HG02973 (cell line): ENCODE results near the gene RFX3.

Source experiments
- ATAC-seq: cut with Tn5 transposase; IDR thresholded peaks from one replicate; pipeline ENCODE4 v1.9.1; 2021; ENCODE audit warnings: moderate library complexity; ENCODE audit not compliant: unreplicated experiment

RFX3 gene

DNA sequence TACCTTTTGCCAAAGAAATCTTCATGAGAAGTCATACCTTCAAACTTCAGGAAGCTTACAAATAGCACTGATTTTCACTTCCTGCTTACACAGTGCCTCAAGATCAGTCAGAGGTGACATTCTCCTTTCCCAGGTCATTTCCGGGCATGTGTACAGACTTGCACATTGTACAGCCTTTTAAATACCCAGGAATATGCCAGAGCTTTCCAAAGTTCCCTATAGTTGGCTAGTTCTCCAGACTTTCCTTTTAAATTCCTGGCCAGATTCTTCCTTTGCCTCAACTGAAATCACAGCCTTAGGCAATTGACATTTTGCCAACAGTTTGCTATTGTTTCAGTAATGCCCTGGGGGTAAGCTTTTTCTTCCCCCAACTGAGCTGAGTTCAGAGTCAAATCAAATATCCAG lies 47.2 kb downstream of the RFX3 start:
- peak; percentile 30 for ATAC-seq

DNA sequence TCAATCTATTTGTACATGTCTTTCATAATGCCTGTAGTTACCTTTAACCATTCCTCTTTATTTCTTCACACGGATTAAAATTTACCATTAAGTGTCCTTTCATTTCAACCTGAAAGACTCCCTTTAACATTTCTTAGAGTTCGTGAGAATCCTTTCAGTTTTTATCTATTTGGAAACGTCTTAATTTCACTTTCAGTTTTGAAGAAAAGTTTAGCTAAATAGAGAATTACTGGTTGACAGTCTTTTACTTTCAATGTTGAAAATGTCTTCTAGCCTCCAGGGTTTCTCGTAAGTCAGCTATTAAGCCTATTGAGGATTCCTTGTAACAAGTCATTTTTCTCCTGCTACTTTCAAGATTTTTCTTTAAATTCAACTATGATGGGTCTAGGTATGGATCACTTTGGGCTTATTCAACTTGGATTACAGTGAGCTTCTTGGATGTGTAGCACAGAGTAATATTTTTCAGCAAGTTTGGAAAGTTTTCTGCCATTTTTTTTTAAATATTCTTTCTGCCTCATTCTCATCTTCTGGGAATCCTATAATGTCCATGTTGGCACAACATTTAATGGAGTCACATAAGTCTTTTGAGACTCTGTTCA lies 48.5 kb downstream of the RFX3 start:
- no peak for ATAC-seq

DNA sequence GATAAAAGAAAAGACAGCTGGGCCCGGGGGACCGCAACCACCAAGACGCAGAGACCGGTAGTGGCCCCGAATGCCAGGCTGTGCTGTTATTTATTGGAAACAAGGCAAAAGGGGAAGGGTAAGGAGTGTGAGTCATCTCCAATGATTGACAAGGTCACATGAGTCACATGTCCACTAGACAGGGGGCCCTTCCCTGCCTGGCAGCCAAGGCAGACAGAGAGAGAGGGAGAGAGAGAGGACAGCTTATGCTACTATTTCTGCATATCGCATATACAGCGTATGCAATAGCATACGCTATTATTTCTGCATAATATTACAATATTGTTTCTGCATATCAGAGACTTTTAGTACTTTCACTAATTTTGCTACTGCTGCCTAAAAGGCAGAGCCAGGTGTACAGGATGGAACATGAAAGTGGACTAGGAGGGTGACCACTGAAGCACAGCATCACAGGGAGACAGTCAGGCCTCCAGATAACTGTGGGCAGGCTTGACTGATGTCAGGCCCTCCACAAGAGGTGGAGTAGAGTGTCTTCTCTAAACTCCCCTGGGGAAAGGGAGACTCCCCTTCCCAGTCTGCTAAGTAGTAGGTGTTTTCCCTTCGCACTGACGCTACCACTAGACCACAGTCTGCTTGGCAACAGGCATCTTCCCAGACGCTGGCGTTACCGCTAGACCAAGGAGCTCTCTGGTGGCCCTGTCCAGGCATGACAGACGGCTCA lies 50.3 kb downstream of the RFX3 start:
- no peak for ATAC-seq

DNA sequence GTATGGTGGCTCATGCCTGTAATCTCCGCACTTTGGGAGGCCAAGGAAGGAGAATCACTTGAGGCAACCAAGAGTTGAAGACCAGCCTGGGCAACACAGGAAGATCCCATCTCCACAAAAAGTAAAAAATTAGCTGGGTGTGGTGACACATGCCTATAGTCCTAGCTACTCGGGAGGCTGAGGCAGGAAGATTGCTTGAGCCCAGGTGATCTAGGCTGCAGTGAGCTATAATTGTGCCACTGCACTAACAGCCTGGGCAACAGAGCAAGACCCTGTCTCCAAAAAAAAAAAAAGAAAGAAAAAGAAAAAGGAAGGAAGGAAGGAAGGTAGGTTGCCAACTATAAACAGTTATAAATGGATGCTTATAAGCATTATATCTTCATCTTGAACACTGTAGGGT lies 51.0 kb downstream of the RFX3 start:
- no peak for ATAC-seq

DNA sequence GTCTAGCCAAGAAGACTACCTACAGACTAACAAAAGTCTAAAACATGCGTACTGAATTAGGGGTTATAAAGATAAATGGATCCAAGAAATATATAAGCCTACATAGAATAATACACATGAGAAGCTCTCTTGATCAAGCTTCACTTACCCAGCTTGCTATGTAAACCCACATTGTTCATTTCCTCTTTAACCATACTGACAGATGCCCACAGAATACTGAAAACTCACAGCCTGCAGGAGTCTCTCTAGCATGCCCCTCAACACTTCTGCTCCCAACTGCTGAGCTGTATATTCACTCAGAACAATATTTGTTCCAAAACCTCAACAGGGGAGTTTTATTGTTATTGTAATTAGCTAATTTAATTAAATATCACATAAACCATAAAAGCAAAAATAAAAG lies 52.4 kb downstream of the RFX3 start:
- ATAC-seq: no peak

DNA sequence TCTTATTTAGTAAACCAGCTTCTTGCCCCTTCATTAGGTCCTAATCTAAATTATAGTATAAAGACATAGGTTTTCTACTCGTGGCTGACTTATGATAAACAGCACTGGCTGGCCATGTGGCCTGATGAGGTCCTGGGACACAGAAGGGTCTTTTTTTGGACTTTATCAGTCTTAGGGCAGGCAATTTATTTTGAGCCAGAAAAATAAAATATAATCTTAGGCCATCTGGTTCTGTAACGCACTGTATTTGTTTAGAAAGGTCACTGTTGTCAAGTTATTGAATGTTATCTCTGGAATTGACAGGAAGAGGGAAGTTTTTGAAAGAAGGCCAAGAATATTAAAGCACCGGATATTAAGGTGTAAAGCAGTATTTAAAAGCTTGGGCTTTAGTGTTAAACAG lies 53.9 kb downstream of the RFX3 start:
- ATAC-seq: no peak

DNA sequence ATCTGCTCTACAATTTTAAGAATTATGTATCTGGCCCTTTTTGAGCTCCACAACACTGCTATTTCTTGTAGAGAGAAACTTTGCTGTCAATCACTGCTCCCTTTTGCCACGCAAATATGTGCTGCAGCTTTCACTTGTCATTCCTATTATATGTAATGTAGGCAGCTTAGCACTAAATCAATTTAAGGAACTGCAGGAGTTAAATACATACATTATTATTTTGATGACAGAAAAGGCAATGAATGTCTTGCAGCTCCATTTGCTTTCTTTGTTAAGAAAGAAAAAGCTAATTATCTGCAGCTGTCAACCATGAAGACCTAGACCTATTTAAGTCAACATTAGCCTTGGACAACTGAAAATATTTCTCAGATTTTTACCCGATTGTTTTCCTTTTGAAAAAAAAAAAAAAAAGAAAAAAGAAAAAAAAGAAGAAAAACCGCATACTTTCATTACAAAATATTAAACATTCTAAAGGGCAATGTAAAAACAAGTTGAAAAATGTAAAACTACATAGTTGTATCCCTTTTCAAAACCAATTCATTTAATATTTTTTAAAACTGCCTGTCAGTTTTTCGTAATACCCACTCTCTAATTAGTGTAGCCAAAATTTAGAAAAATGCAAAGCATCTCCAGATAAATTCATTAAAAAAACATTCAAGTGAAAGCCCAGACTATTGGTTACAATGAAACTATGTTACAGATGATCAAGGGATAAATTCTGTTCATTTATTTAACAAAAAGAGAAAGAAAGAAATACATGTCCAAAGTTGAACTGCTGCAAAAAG lies 57.2 kb downstream of the RFX3 start:
- ATAC-seq: no peak

DNA sequence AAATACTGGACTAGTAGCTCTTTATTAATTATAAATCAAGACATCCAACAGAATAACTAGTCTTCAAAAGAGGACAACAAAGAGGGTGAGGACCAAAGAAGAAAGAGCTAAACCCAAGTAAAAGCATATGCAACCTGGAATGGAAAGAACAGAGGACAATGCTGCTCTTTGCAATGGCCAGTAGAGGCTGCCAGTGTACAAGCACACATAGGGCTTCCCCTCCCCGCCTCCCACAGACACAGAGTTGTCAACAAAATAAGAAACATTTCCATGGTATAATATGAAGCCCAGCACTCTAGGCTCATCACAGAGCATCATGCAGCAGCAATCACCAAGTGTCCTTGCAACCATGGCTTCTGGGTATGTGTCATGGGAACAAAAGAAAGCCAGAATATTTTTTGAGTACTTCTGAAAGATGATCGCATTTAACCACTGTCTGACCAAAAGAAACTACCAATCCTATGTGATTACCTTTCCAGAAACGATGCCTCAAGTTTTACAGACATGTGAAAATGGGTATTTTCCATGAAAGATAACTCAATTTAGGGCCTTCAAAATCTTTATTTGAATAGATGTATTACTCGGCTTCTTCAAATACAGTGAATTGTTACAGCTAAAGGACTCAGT lies 58.1 kb downstream of the RFX3 start:
- ATAC-seq: peak; percentile 96

DNA sequence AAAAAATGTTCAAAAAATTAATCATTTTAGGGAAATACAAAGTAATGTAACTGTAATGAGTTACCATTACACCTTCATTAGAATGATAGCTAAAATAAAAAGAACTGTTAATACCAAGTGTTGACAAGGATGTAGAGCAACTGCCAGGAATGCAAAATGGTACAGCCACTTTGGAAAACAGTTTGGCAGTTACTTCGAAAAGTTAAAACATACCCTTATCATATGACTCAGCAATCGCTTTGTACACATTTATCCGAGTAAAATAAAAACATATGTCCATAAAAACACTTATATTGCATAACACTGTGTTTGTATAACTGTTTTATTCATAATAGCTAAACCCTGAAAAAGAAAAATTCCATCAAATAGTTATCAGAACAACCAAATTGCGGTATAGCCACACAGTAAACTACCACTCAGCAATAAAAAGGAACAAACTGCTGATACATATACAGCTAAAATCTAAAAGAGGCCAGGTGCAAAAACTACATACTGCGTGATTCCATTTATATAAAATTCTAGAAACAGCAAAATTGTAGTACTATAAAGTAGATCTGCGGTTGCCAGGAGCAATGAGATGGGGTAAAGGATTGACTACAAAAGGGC lies 61.7 kb downstream of the RFX3 start:
- no peak for ATAC-seq

DNA sequence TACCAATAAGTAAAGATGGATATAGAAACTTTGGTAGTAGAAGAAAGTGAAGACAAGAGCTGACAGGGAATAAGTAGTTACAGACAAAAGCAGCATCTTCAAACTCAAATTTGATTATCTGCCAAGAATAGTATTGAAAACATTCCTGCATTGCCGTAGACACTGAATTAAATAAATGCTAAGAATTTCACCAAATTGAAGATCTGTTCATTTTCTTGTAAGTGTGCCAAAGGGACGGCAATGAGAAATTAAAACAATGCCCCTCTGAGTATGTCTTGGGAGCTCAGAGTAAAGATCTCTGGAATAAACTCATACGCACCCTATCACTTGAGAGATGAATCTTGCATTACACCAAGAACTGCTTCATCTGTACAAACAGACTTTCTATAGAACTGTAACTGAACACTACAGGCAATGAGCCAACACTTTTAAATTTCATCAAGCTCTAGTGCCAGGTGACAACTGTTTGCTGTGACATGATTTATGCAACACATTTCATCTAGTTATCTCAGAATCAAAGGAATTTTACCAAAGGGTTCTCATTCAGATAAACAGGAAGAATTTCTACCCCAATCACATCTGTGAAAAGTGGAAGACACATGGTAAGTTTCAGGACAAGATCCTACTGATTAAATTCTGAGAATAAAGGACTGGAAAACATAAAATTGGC lies 66.9 kb downstream of the RFX3 start:
- ATAC-seq: no peak

DNA sequence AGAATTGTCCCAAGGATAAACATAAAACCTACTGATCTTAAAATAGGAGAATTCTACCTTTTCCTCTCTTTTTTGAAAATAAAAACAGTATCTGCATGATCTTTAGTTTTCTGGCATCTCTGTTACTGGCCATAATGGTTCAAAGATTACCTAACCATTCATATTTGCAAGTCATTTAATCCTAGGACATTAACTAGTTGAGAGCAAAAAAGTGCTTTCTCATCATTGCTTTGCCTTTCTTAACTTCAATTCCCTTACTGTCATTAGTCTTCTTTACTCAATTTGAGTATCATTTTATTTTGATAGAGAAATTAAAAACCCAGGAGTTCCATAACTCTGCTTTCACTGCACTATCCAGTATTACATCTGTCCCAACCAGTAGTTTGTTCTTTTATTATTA lies 68.6 kb downstream of the RFX3 start:
- ATAC-seq: no peak

DNA sequence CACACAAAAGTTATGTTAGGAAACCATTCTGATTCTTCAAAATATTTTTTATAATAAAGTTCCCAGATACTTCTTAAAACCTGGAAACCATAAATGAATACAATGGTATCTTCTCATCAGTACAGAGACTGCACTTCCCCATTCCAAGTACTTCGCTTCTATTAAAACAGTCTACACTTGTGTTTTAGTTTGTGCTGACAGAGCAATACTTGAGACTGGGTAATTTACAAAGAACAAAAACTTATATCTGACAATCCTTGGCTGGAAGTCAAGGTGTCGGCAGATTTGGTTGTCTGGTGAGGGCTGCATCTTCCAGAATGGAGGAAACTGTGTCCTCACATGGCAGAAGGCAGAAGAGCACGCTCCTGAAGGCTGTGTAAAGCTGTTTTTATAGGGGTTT lies 70.1 kb downstream of the RFX3 start:
- ATAC-seq: no peak

DNA sequence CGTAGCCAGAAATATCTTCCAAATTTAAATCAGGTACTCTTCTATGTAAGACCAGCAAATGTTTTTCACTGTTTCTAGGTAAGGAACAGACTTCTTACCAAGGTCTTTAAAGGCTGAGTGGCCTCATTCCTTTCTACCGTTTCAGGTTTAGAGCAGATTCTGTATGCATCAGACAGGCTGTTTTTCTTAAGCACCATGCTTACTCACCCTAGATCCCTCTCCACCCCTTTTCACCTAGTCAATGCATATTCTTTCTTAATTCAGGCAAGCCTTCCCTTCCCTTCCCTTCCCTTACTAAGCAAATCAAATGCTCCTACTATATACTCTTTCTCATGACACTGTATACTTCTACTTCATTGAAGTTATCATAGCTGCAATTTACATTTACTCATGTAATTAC lies 70.7 kb downstream of the RFX3 start:
- no peak for ATAC-seq

DNA sequence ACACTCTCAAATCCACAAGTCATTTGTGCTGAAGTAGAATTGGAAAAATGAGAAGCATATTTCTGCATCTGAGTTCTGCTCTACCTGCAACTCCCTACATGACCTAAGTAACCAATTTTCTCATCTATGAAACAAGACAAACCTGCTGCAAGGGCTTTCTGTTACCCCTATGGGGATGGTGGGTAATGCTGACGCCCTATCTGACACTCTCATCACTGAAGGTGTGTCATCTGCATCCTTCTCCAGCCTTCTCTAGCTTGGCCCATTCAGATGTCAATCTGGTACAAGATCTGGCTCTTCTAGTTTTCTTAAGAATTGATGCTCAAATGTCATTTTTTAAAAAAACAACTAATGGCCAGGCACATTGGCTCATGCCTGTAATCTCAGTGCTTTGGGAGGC lies 73.8 kb downstream of the RFX3 start:
- no peak for ATAC-seq

DNA sequence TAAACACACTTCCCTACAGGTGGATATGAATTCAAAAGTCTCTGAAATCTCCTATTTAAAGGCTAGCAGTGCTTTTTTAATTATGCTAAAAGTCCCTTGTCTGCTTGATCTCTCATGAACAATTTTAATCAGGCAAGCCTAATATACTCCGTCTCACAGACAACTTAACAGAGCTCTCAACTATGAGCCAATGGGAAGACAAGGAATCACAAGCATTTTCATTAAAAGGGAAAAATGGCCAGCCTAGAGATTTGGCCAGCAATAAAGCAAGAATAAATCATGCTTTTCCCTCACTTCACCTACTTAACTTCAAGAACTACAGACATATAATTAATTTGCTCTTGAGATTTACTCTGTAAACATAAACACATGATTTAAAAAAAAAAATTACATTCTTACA lies 78.0 kb downstream of the RFX3 start:
- no peak for ATAC-seq

DNA sequence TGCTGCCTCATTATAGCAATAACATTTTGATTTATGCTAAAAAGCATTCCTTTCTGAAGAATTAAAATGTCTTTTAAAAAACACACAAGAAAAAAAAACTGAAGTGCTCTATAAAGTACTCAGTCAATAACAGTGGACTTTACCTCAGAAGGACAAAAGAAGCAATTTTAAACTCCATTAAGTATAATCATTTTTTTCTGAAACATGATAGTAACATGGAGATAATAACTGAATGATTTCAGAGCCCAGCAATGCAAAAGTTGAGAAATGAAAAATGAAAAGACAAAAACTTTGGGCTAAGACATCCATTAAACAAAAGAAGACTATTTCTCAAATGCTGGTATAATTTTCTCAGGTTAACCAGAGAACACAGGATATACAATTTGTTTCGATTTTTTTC lies 78.7 kb downstream of the RFX3 start:
- ATAC-seq: no peak

DNA sequence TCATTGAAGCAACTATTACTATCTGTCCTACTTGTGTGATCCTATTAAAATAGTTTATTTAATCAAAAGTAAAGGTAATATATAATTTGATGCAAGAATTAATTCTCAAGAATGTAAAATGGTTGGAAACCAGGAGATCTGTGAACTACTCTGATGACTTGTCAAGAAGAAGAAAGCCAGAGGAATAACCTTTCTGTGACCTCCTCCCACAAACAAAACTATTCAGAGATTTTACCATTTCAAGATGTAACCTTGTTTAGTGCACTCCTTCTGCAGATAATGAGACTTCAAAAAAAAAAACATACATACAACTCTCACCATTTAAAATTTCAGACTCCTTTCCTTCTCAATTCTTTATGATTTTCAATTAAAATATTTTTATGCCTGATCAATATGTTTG lies 79.5 kb downstream of the RFX3 start:
- no peak for ATAC-seq

DNA sequence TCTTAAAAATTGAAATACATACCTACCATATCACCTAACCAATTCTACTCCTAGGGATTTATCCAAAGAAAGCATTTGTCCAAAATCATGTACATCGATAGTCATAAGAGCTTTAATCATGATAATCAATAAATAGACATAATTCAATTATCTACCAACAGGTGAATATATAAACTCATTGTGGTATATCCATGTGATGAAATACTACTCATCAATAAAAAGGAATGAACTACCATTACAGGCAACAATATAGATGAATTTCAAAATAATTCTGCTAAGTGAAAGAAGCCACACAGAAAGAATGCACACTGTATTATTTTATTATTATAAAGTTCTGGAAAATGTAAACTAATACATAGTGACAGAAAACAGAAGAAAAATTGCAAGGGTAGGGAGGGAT lies 81.8 kb downstream of the RFX3 start:
- ATAC-seq: no peak

DNA sequence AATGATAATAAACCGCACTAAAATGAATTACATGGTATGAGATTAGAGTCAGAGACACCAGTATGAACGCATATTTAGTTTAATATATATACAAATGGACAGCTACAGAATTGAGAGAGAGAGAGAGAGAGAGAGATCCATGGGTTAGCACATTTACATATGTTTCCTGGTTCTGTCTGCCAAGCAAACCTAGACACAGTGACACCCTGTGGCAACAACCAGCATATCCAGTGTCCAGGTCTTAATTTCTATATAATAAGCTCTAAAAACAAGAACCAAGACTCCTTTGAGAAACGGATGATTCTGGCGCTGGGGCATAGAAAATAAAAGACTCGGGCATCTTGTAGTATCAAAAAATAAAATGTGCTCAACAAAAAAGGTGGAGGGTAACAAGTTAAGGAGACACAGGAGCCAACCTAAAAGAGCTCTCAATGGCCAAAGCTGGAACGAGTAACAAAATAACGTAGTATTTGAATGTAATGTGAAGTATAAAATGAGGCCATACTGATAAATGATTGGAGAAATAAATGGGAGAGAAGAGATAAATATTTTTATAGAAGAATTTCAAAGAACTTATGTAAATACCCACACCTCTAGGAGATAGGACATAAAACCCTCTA lies 84.5 kb downstream of the RFX3 start:
- ATAC-seq: peak; percentile 84

DNA sequence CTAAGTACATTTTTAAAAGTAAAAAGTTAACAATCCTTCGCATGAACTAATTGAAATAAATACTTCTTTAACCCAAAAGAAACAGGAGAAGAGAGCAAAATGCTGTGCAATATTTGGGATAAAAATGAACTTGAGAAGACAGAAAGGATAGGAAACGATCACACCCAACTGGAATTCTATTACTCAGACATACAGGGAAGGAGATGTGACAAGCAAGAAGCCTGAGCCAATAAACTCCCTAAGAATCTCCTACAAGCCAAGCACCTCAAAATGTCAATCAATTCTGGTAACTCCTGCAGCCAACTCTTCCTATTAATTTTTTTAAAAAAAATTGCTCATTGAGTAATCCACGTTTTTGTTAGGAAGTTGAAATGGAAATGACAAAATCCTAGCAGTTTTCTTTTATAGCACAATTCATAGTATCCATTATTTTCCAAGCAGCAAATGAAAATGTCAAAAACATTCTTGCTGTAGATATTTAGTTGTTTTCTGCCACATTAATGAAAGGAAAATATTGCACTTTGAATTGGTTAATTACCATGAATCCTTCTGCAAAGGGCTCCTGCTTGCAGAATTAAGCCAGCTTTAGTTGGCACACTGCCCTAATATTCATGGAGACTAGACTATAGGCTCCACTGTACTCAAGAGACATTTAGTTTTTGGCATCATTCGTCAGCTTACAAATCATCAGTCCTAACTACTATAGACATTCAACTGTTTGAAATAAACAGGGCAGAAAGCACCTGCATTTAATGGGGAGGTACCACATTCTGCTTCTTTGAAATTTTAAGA lies 89.0 kb downstream of the RFX3 start:
- ATAC-seq: no peak
